ENCODE data around the gene SART3. TPM values are rescaled to one million over a fixed set of nuclear protein-coding genes. Genes with fewer than 3 reads are reported as not detected.
"Not testable (repeated sequence)": the region's sequence is repeated elsewhere in the genome, so short reads cannot be mapped to it uniquely, and the experiment has no call there.

SART3 gene
- total and polyA plus RNA-seq, 4 donors = 5.9 to 37.1 (median 23.5) TPM

- TF ChIP-seq HNF4G (IDR thresholded peaks at IDR 0.05) (no peak), ATF3 (IDR thresholded peaks at IDR 0.05) (no peak), REST (IDR thresholded peaks at IDR 0.05) (no peak), RXRA (IDR thresholded peaks at IDR 0.05) (no peak), ZBTB33 (IDR thresholded peaks at IDR 0.05) (no peak), HNF4A (conservative IDR thresholded peaks at IDR 0.05) (no peak), YY1 (IDR thresholded peaks at IDR 0.05) (no peak), FOXA1 (IDR thresholded peaks at IDR 0.05) (no peak), FOXA2 (IDR thresholded peaks at IDR 0.05) (no peak), NR2F2 (IDR thresholded peaks at IDR 0.05) (no peak), MAX (IDR thresholded peaks at IDR 0.05) (no peak), GABPA (IDR thresholded peaks at IDR 0.05 in 1 of 2, conservative IDR thresholded peaks at IDR 0.05 in 1 of 2) (no peak), RAD21 (IDR thresholded peaks at IDR 0.05) (no peak), EGR1 (IDR thresholded peaks at IDR 0.05; ENCODE audit: low read depth in 2 of 2) (no peak), JUND (IDR thresholded peaks at IDR 0.05) (no peak)
- no peak for DNase-seq (ENCODE audit: low spot score)
- H3K4me3 ChIP-seq (ENCODE audit: low read depth in 1 of 3, low read length in 3 of 3) = no peak overlapping the region
- no peaks in the 10 kb centered on the region for H3K36me3 ChIP-seq (ENCODE audit: control insufficient read depth in 4 of 4, insufficient read depth in 3 of 4, low read depth in 1 of 4, low read length in 3 of 4)
- no peak overlapping the region for H3K27ac ChIP-seq (ENCODE audit: low read depth in 1 of 2, low read length in 2 of 2)
- H3K9me3 ChIP-seq (ENCODE audit: control insufficient read depth in 4 of 4, low read length in 3 of 4) = no peaks in the 10 kb centered on the region
- H3K9ac ChIP-seq (ENCODE audit: low read depth in 1 of 2, low read length in 2 of 2) = no peak overlapping the region
- WGBS = 90% methylated on average over 9 of the region's 9 CpGs
- H3K27me3 ChIP-seq (ENCODE audit: control insufficient read depth in 4 of 4, insufficient read depth in 4 of 4, low read length in 3 of 4) = no peaks in the 10 kb centered on the region
- H3K4me1 ChIP-seq (ENCODE audit: control insufficient read depth in 4 of 4, insufficient read depth in 4 of 4, low read length in 3 of 4) = no peaks in the 10 kb centered on the region
These were observed 14.4 kb upstream of the SART3 start for GRCh38 chr12:108575199-108575912.

- not testable (repeated sequence) for H3K4me1 ChIP-seq (ENCODE audit: control insufficient read depth in 4 of 4, insufficient read depth in 4 of 4, low read length in 3 of 4); H3K36me3 ChIP-seq (ENCODE audit: control insufficient read depth in 4 of 4, insufficient read depth in 3 of 4, low read depth in 1 of 4, low read length in 3 of 4); H3K9ac ChIP-seq (ENCODE audit: low read depth in 1 of 2, low read length in 2 of 2); DNase-seq (ENCODE audit: low spot score); H3K27me3 ChIP-seq (ENCODE audit: control insufficient read depth in 4 of 4, insufficient read depth in 4 of 4, low read length in 3 of 4); H3K9me3 ChIP-seq (ENCODE audit: control insufficient read depth in 4 of 4, low read length in 3 of 4); H3K27ac ChIP-seq (ENCODE audit: low read depth in 1 of 2, low read length in 2 of 2); H3K4me3 ChIP-seq (ENCODE audit: low read depth in 1 of 3, low read length in 3 of 3)
- WGBS = 91% methylated on average over 1 of the region's 1 CpG
These were observed 13.3 kb upstream of the SART3 start for GRCh38 chr12:108574276-108574675.

Data from liver (tissue), 9 donors.